Endothelial cell of umbilical vein (primary cell): ENCODE measurements around the gene GSG1L. TPM values are rescaled to one million over a fixed set of nuclear protein-coding genes. Genes with fewer than 3 reads are reported as not detected.

ENCODE experiments used
- BruUV-seq: library from RNA; stranded (reverse); fragments of 400-500 nt; replicated peaks from 2 replicates; lab custom pipeline; 2021; lab: Mats Ljungman, UMichigan
- CTCF ChIA-PET: fragments of 300-600, 350-600 bp; sonication (Branson Sonifier 250); formaldehyde crosslinking; loops from one replicate; lab custom pipeline; 2021; ENCODE audit warnings: antibody characterized with exemption, inconsistent platforms; lab: Charles Lee
- POLR2A ChIA-PET: fragments of 300-600, 350-600 bp; sonication (Branson Sonifier 250); formaldehyde crosslinking; loops from one replicate; lab custom pipeline; 2021; ENCODE audit warnings: antibody characterized with exemption, inconsistent platforms; lab: Charles Lee
- DNase-seq: peaks from one replicate; pipeline ENCODE4 v3.0.0-alpha.2; 2011; ENCODE audit warnings: low read depth, low spot score
- FAIRE-seq: peaks from 2 replicates; lab custom pipeline; 2011; peaks lifted over from hg19 to GRCh38; lab: Jason Lieb, UNC
- H2AFZ ChIP-seq: 2 replicates; pipeline ENCODE4 v1.6.0; 2012; ENCODE audit warnings: low read depth, low read length, control low read depth, inconsistent platforms
- H3K27ac ChIP-seq: 2 replicates; pipeline ENCODE4 v1.5.1; 2011; ENCODE audit warnings: low read depth, mild to moderate bottlenecking, control low read depth, low read length, moderate library complexity; ENCODE audit not compliant: insufficient read depth
- H3K27me3 ChIP-seq, 2 experiments: 2 replicates each; pipeline versions ENCODE4 v1.6.0 to v1.6.1; 2011; ENCODE audit warnings: low read length in 2 of 2, mixed read lengths in 1 of 2; ENCODE audit not compliant: control insufficient read depth in 2 of 2, insufficient read depth in 2 of 2
- H3K36me3 ChIP-seq, 2 experiments: 2 replicates in 1 of 2; 3 replicates in 1 of 2; pipeline ENCODE4 v1.5.1; 2011; ENCODE audit warnings: low read length in 2 of 2, mild to moderate bottlenecking in 1 of 2, moderate library complexity in 1 of 2; ENCODE audit not compliant: control insufficient read depth in 2 of 2, insufficient read depth in 2 of 2; ENCODE audit errors: extremely low read depth in 1 of 2
- H3K4me1 ChIP-seq: 3 replicates; pipeline ENCODE4 v1.5.1; 2011; ENCODE audit warnings: mild to moderate bottlenecking, low read length; ENCODE audit not compliant: control insufficient read depth, insufficient read depth; ENCODE audit errors: extremely low read depth
- H3K4me2 ChIP-seq: 2 replicates; pipeline ENCODE4 v1.6.1; 2011; ENCODE audit warnings: low read length, control low read depth, mixed read lengths; ENCODE audit not compliant: insufficient read depth
- H3K4me3 ChIP-seq, 3 experiments: fragments of 200-600 bp in 1 of 3; sonication (generic), shearing (Covaris generic) in 1 of 3; replicated peaks in 1 of 3; 2 replicates each; pipeline ENCODE4 v1.5.1; 2011 to 2016; ENCODE audit warnings: control low read depth in 3 of 3, low read length in 3 of 3, mild to moderate bottlenecking in 2 of 3, inconsistent platforms in 1 of 3, low read depth in 1 of 3, moderate library complexity in 1 of 3; ENCODE audit not compliant: insufficient read depth in 1 of 3
- H3K79me2 ChIP-seq: 2 replicates; pipeline ENCODE4 v1.6.0; 2012; ENCODE audit warnings: low read length, inconsistent platforms; ENCODE audit not compliant: control insufficient read depth, insufficient read depth
- H3K9ac ChIP-seq: replicated peaks from 2 replicates; pipeline ENCODE3; 2011; ENCODE audit warnings: low read length, control low read depth; ENCODE audit not compliant: insufficient read depth; ENCODE audit errors: extremely low read depth
- H3K9me1 ChIP-seq: replicated peaks from 3 replicates; pipeline ENCODE4 v1.6.0; 2011; ENCODE audit warnings: mild to moderate bottlenecking, low read length; ENCODE audit not compliant: control insufficient read depth, insufficient read depth; ENCODE audit errors: extremely low read depth
- H3K9me3 ChIP-seq: replicated peaks from 2 replicates; pipeline ENCODE4 v1.5.1; 2012; ENCODE audit warnings: low read length, inconsistent platforms; ENCODE audit not compliant: control insufficient read depth, insufficient read depth
- H4K20me1 ChIP-seq: replicated peaks from 2 replicates; pipeline ENCODE3; 2011; ENCODE audit warnings: mild to moderate bottlenecking, low read length; ENCODE audit not compliant: control insufficient read depth, insufficient read depth; ENCODE audit errors: extremely low read depth
- EZH2 ChIP-seq: IDR thresholded peaks from 2 replicates; pipeline ENCODE4 v1.6.1; 2012; ENCODE audit warnings: borderline replicate concordance, low read depth, mild to moderate bottlenecking, moderate library complexity, low read length, inconsistent platforms; ENCODE audit not compliant: severe bottlenecking
- FOS ChIP-seq: IDR thresholded peaks from 2 replicates; pipeline ENCODE4 v1.6.1; 2011; ENCODE audit warnings: mild to moderate bottlenecking, low read length, moderate library complexity, borderline replicate concordance; ENCODE audit not compliant: insufficient read depth
- GATA2 ChIP-seq: IDR thresholded peaks from 2 replicates; pipeline ENCODE4 v1.7.0; 2011; ENCODE audit warnings: low read depth, mild to moderate bottlenecking, moderate library complexity, mixed read lengths, low read length; ENCODE audit not compliant: insufficient read length, insufficient read depth
- JUN ChIP-seq: IDR thresholded peaks from 2 replicates; pipeline ENCODE4 v1.6.1; 2011; ENCODE audit warnings: borderline replicate concordance, low read depth; ENCODE audit not compliant: insufficient read length, insufficient read depth
- MYC ChIP-seq: IDR thresholded peaks from one replicate; pipeline ENCODE4 v1.6.1; 2011; ENCODE audit warnings: mild to moderate bottlenecking, low read depth, low read length
- POLR2A ChIP-seq: IDR thresholded peaks from 2 replicates; pipeline ENCODE4 v1.6.1; 2012; ENCODE audit warnings: low read depth, mild to moderate bottlenecking, control low read depth, low read length
- POLR2AphosphoS5 ChIP-seq: IDR thresholded peaks from 2 replicates; pipeline ENCODE4 v1.6.1; 2012; ENCODE audit warnings: low read depth, mild to moderate bottlenecking, control low read depth, low read length, moderate library complexity; ENCODE audit not compliant: insufficient read depth
- dilution Hi-C: fragments of 300-500 bp; cut with MboI; formaldehyde crosslinking; loops from one replicate; pipeline ENCODE4 v1.15.0; 2019; ENCODE audit warnings: low sequenced_read_pairs; ENCODE audit not compliant: extremely low pct_ligation_motif_present
- intact Hi-C: fragments of 100-400 bp; cut with micrococcal nuclease; formaldehyde crosslinking; loops from one replicate; pipeline ENCODE4 v1.10.0; 2022
- polyA plus RNA-seq, 4 experiments: library from polyadenylated mRNA; depleted of rRNA in 3 of 4; stranded (reverse) in 3 of 4; unstranded in 1 of 4; fragments of >200 nt; gene quantifications; 2 replicates each; pipeline versions ENCODE4 v1.2.1 to v1.2.3, GENCODE V29; 2011 to 2012; ENCODE audit warnings: missing spikeins in 1 of 4
- total RNA-seq: library from RNA; stranded (reverse); gene quantifications from 2 replicates; pipeline ENCODE4 v1.2.3, GENCODE V29; 2021
- TF ChIP-seq, protein P1 (sequence below), 2 donors: IDR thresholded peaks; 1 replicate in 1 of 2; 2 replicates in 1 of 2; pipeline ENCODE4 v1.5.1; 2011; ENCODE audit warnings: low read length in 2 of 2, mild to moderate bottlenecking in 2 of 2, moderate library complexity in 2 of 2, control low read depth in 1 of 2, inconsistent platforms in 1 of 2, low read depth in 1 of 2; ENCODE audit not compliant: insufficient read depth in 1 of 2; ENCODE audit errors: extremely low read depth in 1 of 2
- TF ChIP-seq, protein P2 (sequence below): IDR thresholded peaks from 2 replicates; pipeline ENCODE4 v1.6.1; 2011; ENCODE audit not compliant: insufficient read depth, insufficient read length

The GSG1L gene
- total and polyA plus RNA-seq, 2 donors (not counting 3 experiments of a cell fraction or from before 2014, with no cell fraction given), result 0.06 TPM; not detected in 1

DNA sequence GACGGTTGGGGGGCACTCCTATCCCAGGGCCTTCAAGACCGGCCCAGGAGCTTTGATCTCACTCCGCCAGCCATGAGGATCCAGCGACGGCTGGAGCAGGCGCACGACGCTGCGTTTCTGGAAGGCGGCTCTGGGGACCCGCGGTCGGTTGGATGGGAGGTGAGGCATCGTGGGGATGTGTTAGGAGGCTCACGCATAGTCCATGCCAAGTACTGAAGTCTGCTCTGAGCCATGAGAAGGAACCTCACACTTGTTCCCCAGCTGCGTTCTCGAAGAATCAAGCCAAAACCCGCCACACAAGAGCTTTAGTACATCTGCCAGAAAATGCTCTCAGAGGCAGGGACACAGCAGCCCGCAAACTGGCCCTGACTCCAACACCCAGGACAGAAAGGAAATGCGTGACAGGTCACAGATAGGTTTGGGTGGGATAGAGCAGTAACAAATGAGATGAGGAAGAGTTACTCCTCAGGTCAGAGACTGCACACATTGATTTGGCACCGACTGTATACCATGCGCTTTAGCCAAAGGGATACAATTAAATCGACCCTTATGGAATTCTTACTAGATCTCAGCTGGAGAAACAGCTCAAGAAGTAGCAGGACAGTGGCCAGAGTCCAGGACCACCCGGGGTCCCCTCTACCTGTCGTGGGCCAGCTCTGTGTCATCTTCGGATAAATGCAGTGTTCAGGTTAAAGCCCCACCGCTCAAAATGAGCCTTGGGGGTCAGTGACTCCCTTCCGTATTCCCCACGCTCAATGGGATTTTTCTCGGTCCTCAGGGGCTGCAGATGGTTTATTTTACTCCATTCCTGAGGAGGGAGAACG is 6.7 kb upstream of the GSG1L start:
- peaks cover 0 to 6% of the 10 kb centered on the region in 2 experiments for H3K27me3 ChIP-seq
- BruUV-seq, result no TSS peak

DNA sequence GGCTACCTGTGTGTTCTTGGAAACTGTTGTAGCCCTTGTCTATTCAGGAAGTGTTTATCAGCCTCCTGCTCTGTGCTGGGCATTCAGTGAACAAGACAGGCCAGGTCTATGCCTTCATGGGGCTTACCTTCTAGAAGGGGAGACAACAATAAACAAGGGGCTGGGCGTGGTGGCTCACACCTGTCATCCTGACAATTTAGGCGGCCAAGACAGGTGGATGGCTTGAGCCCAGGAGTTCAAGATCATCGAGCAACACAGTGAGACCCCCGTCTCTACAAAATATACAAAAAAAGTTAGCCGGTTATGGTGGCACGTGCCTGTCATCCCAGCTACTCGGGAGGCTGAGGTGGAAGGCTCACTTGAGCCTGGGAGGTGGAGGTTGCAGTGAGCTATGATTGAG is 5.5 kb upstream of the GSG1L start:
- H3K9me1 ChIP-seq, result no peaks in the 10 kb centered on the region
- no peak for TF ChIP-seq MYC
- no peak for TF ChIP-seq FOS
- TF ChIP-seq POLR2A, result no peak
- TF ChIP-seq, protein P1, sequence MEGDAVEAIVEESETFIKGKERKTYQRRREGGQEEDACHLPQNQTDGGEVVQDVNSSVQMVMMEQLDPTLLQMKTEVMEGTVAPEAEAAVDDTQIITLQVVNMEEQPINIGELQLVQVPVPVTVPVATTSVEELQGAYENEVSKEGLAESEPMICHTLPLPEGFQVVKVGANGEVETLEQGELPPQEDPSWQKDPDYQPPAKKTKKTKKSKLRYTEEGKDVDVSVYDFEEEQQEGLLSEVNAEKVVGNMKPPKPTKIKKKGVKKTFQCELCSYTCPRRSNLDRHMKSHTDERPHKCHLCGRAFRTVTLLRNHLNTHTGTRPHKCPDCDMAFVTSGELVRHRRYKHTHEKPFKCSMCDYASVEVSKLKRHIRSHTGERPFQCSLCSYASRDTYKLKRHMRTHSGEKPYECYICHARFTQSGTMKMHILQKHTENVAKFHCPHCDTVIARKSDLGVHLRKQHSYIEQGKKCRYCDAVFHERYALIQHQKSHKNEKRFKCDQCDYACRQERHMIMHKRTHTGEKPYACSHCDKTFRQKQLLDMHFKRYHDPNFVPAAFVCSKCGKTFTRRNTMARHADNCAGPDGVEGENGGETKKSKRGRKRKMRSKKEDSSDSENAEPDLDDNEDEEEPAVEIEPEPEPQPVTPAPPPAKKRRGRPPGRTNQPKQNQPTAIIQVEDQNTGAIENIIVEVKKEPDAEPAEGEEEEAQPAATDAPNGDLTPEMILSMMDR (IDR thresholded peaks at IDR 0.05; ENCODE audit: extremely low read depth in 1 of 2, insufficient read depth in 1 of 2, low read depth in 1 of 2, low read length in 2 of 2), result no peak
- TF ChIP-seq POLR2AphosphoS5, result no peak
- no peak for TF ChIP-seq EZH2
- no peak for TF ChIP-seq JUN
- TF ChIP-seq, protein P2, sequence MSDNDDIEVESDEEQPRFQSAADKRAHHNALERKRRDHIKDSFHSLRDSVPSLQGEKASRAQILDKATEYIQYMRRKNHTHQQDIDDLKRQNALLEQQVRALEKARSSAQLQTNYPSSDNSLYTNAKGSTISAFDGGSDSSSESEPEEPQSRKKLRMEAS, result no peak
- TF ChIP-seq GATA2, result no peak
- H3K79me2 ChIP-seq, result no peaks in the 10 kb centered on the region
- no peaks in the 10 kb centered on the region for H3K4me1 ChIP-seq
- ChIA-PET POLR2A (no interaction called here), CTCF (interaction anchor here (1.4 to 3.6 kb wide), 3 partner anchors 96 to 429 kb away, joined by 3 to 80 read pairs (median 11); no protein-coding TSS in a partner anchor)
- no peak overlapping the region for H3K4me2 ChIP-seq
- no peak overlapping the region for H3K27ac ChIP-seq
- H2AFZ ChIP-seq, result no peak overlapping the region
- no peaks in the 10 kb centered on the region for H3K36me3 ChIP-seq
- FAIRE-seq (no peak), DNase-seq (no peak)
- no peaks in the 10 kb centered on the region for H4K20me1 ChIP-seq
- H3K4me3 ChIP-seq, result no peak overlapping the region
- H3K9me3 ChIP-seq, result no peaks in the 10 kb centered on the region
- dilution Hi-C loops (no loop called here), intact Hi-C loops (loop anchor here (1.0 kb wide), 1 partner anchor 379 kb away; no protein-coding TSS in a partner anchor)
- BruUV-seq, result no TSS peak
- no peak overlapping the region for H3K9ac ChIP-seq
- peaks cover 8 to 10% of the 10 kb centered on the region in 2 experiments for H3K27me3 ChIP-seq

More for the DNA sequence above, 6.7 kb upstream of the GSG1L start:
- H3K9me1 ChIP-seq, result no peaks in the 10 kb centered on the region
- intact Hi-C loops (loop anchor here (1.0 kb wide), 4 partner anchors 98 to 465 kb away; no protein-coding TSS in a partner anchor), dilution Hi-C loops (no loop called here)
- no peak overlapping the region for H3K4me2 ChIP-seq
- H4K20me1 ChIP-seq, result no peaks in the 10 kb centered on the region
- no peaks in the 10 kb centered on the region for H3K79me2 ChIP-seq
- FAIRE-seq (no peak), DNase-seq (no peak)
- no peak overlapping the region for H3K4me3 ChIP-seq
- ChIA-PET POLR2A (no interaction called here), CTCF (interaction anchor here (0.7 to 3.6 kb wide), 30 partner anchors 8 to 593 kb away, joined by 3 to 80 read pairs (median 4); partner anchors contain the start of genes GTF3C1 and KATNIP)
- no peaks in the 10 kb centered on the region for H3K9me3 ChIP-seq
- H2AFZ ChIP-seq, result no peak overlapping the region
- no peak overlapping the region for H3K9ac ChIP-seq
- no peaks in the 10 kb centered on the region for H3K4me1 ChIP-seq
- no peak overlapping the region for H3K27ac ChIP-seq
- TF ChIP-seq FOS, result no peak
- no peaks in the 10 kb centered on the region for H3K36me3 ChIP-seq
